Endothelial cell of umbilical vein (primary cell): ENCODE measurements around the gene APEH.

Source experiments
- MYC ChIP-seq: IDR thresholded peaks from one replicate; pipeline ENCODE4 v1.6.1; 2011; ENCODE audit warnings: mild to moderate bottlenecking, low read depth, low read length
- POLR2A ChIP-seq: IDR thresholded peaks from 2 replicates; pipeline ENCODE4 v1.6.1; 2012; ENCODE audit warnings: low read depth, mild to moderate bottlenecking, control low read depth, low read length
- POLR2AphosphoS5 ChIP-seq: IDR thresholded peaks from 2 replicates; pipeline ENCODE4 v1.6.1; 2012; ENCODE audit warnings: low read depth, mild to moderate bottlenecking, control low read depth, low read length, moderate library complexity; ENCODE audit not compliant: insufficient read depth
- TF ChIP-seq, protein P1 (sequence below), 2 donors: IDR thresholded peaks; 1 replicate in 1 of 2; 2 replicates in 1 of 2; pipeline ENCODE4 v1.5.1; 2011; ENCODE audit warnings: low read length in 2 of 2, mild to moderate bottlenecking in 2 of 2, moderate library complexity in 2 of 2, control low read depth in 1 of 2, inconsistent platforms in 1 of 2, low read depth in 1 of 2; ENCODE audit not compliant: insufficient read depth in 1 of 2; ENCODE audit errors: extremely low read depth in 1 of 2
- TF ChIP-seq, protein P2 (sequence below): IDR thresholded peaks from 2 replicates; pipeline ENCODE4 v1.6.1; 2011; ENCODE audit not compliant: insufficient read depth, insufficient read length

GRCh38 chr3:49699281-49699979 lies 25.3 kb downstream of the APEH start:
- TF ChIP-seq POLR2AphosphoS5, result no peak
- no peak for TF ChIP-seq POLR2A
- TF ChIP-seq, protein P1, sequence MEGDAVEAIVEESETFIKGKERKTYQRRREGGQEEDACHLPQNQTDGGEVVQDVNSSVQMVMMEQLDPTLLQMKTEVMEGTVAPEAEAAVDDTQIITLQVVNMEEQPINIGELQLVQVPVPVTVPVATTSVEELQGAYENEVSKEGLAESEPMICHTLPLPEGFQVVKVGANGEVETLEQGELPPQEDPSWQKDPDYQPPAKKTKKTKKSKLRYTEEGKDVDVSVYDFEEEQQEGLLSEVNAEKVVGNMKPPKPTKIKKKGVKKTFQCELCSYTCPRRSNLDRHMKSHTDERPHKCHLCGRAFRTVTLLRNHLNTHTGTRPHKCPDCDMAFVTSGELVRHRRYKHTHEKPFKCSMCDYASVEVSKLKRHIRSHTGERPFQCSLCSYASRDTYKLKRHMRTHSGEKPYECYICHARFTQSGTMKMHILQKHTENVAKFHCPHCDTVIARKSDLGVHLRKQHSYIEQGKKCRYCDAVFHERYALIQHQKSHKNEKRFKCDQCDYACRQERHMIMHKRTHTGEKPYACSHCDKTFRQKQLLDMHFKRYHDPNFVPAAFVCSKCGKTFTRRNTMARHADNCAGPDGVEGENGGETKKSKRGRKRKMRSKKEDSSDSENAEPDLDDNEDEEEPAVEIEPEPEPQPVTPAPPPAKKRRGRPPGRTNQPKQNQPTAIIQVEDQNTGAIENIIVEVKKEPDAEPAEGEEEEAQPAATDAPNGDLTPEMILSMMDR (IDR thresholded peaks at IDR 0.05; ENCODE audit: extremely low read depth in 1 of 2, insufficient read depth in 1 of 2, low read depth in 1 of 2, low read length in 2 of 2), result no peak
- TF ChIP-seq, protein P2, sequence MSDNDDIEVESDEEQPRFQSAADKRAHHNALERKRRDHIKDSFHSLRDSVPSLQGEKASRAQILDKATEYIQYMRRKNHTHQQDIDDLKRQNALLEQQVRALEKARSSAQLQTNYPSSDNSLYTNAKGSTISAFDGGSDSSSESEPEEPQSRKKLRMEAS, result no peak
- TF ChIP-seq MYC, result no peak
